GM18519 (cell line): ENCODE results near the gene CHN2.

ENCODE experiments used
- ATAC-seq: cut with Tn5 transposase; IDR thresholded peaks from one replicate; pipeline ENCODE4 v1.9.1; 2021; ENCODE audit warnings: mild to moderate bottlenecking, moderate library complexity; ENCODE audit not compliant: unreplicated experiment, low FRiP score

The CHN2 gene

DNA sequence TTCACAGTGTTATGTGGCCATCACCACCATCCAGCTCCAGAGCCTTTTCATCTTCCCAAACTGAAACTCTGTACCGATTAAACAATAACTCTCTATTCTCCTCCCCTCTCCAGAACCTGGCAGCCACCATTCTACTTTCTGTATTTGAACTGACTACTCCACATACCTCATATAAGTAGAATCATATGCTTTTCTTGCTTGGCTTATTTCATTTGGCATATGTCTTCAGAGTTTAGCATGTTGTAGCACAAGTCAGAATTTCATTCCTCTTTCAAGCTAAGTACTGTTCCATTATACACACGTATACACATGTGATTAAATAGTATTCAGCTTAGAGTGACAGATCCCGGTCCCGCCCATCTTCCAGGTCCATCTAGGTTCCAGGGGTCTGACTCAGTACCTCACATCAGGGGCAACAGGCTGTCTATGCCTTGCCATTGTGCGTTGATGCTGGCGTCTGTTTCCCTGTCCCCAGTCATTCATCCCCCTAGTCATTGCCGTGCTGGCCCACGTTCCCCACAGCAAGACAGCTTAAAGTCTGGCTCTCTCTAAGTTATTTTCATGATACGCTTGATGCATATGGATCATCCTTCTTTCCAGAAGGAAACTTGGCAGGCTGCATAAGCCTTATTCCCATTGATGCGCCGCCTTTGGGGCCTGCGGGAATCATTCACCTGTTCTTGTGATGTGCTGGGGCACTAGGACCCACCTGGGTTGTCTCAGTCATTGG lies 108.3 kb downstream of the CHN2 start:
- ATAC-seq = no peak

DNA sequence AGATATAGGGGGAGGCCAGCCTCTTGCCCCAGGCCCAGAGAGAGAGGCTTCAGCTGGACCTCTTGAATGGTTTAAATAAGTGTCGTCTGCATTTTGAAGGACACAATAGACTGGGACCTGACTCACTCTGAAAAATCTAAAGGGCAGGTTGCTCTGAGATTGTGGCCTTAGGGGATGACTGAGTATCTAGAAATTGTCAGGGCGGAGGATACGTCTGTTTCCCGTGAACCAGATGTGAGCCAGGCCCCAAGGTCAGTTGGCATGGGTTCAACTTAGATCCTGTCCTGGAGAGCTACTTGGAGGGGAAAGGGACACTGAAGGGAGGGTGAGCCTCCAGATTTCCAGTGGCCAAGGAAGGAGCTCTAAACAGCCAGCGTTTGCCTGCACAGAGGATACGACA lies 110.2 kb downstream of the CHN2 start:
- ATAC-seq = no peak

DNA sequence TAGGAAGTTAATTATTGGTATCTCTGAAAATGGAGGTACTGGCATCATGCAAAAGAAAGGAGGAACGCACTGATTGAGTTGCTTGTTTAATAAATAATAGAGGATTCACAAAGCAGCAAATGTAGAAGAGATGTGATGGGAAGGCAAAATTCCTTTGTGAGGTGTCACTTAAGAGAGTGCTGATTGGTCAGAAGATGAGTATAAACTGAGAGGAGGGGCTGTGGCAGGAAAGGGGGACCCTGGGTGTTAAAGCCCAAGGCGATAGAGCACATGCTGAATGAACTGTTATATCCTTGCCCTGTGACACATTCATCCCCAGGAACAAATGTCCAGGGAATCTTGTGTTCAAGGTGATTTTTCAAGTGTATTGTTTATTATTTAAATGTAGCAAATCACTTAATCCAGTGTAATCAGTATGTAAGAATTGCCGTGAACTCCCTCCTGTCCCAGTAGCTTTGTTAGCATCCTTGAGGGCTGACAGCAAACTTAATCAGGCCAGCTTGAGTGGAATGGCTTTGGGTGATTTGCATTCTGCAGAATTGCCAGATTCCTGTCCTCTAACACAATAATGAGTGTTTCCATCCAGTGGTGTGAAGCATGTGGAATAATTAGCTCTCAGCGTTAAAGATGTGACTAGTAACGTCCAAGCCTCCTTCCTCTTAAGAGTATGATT lies 111.9 kb downstream of the CHN2 start:
- no peak for ATAC-seq

DNA sequence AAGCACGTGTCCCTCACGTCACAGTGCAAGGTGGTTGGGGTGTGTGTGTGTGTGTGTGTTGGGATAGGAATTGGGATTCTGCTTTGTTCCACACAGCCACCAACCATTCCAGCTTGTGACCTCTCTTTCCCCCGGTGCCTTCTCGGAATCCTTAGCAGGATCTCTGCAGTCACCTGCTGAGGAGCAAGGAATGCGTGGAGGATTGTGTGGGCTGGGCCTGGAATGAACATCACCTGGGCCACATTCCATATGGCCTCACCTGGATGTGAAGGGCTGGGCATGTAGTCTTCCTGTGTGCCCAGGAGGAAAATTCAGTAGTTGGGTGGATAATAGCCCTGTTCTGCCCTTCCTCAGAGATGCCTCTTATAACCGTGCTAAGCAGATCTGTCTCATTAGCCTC lies 113.8 kb downstream of the CHN2 start:
- ATAC-seq = no peak

DNA sequence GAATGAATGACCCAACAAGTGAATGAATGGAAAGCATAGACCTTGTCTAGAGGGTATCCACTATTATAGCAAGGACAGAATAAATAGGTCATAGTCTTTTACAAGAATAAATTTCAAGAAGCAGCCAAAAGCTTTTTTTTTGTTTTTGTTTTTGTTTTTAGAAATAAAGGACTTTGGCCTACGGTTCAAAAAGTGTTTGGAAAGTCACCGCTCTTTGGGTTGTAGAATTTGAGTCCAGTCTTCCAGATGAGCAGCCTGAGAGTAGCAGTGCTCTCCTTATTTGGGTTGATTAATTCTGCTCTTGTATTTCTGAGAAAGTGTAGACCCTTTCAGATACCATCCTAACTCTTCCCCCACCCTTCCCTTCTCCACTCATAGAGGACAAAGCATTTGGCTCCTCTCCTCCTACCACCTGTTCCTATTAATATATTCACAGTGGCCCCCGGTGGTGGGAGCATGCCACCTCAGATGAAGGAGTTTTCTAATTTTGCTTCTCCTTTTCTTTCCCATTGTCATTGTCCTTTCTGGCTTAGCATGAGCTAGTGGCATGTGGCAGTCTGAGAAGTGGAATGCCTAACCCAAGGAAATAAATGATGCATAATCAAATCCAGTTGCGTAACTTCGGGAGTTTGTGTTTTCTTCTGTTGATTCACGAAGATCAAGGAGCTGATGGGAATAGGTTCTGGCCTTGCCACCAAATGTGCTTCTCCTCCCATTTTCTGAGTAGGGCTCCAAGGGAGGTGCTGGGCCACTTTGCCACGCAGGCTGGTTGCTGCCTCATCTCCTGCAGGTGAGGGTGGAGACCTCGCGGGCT lies 114.7 kb downstream of the CHN2 start:
- ATAC-seq = no peak

DNA sequence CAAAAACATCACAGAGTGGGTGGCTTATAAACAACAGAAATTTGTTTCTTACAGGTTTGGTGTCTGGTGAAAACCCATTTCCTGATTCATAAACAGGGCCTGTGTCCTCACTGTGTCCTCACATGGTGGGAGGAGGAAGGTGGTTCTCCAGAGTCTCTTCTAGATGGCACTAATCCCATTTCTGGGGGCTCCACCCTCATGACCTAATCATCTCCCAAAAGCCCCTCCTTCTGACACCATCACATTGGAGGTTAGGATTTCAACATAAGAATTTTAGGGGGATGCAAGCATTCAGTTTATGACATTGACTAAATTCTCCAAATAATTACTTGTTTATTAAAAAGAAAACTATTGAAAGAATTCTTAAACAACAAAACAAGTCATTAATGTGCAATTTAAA lies 116.0 kb downstream of the CHN2 start:
- ATAC-seq = no peak

DNA sequence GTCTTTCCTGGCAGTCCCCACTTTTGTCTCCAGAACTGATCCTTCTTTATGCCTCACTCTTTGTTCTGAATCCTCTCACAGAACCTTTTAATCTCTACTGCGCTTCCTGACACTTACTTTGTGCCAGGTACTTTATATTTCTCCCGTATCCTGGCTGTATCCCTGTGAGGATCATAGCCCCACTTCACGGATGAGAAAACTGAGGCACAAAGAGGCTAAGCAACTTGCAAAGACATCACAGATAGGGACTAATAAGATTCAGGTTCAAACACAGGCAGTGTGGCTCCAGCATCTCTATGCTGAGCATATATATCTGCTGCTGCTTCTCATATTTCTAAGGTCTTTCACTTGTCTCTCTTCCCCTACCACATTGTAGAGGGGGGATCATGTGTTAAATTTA lies 116.7 kb downstream of the CHN2 start:
- ATAC-seq = no peak

DNA sequence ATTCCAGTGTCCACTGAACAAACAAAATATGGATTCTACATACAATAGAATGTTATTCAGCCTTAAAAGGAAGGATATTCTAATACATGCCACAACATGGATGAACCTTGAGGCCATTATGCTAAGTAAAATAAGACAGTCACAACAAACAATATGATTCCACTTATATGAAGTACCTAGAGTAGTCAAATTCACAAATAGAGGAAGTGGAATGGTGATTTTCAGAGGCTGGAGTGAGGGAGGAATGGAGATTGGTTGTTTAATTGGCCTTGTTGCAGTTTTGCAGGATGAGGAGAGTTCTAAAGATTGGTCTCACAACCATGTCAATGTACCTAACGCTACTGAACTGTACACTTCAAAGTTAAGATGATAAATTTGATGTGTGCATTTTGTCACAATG lies 119.6 kb downstream of the CHN2 start:
- no peak for ATAC-seq

DNA sequence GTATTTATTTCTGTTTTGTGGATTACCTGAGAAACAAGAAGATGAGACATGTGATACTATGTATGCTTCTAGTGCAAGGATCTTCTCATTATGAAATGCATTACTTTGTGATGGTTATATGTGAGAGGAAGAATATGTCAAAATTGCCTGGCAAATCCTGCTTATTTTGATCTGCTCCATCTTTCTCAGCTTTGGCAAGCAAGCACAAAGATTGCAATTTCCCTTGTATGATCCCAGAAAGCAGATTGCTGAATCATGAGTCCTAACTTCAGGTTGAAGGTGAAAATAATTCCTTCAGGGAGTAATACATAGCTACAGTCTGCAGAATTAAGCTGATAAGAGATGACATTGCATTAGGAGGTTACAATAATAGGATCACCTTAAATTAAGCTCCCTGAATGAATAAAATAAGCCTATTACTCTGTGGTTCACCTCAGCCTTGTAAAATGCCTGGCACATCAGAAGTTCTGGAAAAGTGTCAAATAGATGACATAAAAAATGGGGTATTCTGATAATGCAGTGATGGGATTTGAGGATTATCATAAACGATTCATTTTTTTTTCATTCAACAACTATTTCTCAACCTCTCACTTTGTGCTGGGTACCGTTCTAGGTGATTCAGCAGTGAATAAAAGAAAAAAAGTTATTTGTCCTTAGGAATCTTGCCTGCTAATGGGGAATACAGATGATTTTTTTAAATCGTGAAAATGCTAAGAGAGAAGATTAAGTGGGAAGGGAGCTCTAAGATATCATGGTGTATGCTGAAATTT lies 120.7 kb downstream of the CHN2 start:
- no peak for ATAC-seq

DNA sequence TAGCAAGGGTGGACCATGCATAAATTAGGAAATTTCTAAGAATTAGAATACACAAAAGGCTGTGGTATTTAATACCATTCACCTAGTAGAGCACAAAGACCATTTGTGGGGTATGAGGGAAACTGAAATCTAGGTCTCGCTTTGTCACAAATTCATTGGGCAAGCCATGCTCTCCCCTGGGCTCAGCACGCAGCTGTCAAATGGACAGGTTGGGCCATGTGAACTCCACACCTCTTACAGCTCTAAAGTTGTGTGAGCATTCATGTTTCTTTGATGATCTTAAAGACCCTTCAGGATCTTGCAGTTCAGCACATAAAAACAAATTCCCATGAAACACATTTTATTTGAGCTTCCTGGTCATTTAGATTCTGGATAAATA lies 121.3 kb downstream of the CHN2 start:
- no peak for ATAC-seq

DNA sequence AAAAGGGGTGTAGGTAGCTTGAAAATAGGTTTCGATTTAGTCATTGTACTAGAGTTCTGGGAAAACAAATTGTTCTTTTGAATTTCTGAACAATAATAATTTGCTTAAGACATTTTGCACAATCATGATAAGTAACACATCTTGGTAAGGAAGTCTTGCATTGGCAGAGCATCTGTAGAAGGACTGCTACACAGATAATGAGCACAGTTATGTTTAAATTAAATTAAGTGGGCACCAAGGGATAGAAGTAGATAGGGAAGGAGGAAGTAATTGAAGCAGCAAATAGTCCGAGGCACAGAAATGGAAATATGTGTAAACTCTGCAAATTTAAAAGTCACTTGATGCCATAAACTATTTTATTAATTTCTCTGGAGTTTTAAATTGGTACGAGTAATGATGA lies 122.4 kb downstream of the CHN2 start:
- no peak for ATAC-seq

DNA sequence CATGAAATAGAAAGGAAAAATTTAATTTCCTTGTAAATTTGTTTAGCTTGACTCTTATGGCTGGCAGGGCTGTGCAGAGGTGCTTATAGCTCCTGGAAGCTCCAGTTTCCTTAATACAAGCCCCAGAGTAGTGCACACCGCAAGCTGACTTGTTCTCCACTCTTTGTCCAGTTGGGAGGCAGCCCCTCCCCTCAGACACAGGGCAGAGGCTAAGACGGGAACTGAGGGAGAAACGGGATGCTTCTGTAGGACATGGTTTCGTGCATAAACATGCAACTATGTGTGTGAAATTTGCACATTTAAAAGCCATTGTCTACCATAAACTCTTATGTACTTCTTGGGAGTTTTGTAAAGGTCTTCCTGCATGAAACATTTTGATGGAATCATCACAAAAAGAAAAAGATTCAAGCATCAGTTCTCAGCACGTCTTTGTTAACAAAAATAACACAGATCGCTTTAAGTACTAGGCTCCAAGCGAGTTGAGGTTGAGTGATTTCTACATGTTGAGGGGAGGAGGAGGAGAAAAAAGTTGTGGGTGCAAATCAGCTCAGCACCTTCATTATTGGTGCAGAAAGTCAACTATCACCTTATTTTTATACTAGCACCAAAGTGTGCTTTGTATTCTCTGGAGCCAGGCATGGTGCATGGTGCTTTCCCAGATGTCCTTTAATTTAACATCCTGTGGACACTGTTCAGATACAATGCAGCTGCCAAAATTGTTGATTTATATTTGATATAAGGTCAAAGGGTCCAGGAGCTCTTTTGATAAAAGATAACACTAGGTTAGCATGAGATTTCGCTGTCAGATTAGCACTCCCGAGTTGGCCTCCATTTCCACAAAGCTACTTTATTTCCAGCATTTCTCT lies 124.5 kb downstream of the CHN2 start:
- no peak for ATAC-seq

DNA sequence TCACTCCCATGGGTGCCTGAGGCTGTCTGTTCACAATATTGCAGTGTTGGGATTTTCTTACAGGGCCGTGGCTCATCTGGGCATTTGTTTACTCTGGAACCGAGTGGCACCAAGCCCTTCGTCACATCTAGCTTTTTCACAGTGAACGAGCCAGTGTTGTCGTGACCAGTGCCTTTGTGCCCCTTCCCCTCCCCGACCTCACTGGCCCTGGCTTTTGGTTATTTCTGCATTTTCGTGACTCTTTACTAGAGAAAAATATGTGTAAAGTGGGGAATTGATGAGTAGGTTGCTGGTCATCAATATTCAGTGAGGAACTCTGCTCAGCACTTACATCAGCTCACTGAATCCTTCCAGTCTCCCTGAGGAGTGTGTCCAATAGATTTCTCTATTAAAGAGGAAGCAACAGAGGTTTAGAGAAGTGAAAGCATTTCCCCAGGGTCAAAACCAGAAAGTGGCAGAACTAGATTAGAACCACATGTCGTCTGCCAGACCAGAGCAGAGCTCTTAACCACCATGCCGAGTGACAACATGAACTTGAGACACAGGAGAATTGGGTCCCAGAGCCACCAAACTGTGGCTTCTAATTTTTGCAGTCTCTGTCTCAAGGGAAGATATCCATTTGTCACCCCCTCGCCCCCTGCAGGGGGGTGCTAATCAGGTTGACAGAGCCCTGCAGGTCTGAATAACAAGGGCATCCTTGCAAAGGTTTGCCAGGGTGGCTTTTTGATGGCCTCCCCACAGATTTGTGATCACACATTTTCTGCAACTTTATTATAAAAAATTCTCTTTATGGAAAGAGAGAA lies 125.3 kb downstream of the CHN2 start:
- no peak for ATAC-seq

DNA sequence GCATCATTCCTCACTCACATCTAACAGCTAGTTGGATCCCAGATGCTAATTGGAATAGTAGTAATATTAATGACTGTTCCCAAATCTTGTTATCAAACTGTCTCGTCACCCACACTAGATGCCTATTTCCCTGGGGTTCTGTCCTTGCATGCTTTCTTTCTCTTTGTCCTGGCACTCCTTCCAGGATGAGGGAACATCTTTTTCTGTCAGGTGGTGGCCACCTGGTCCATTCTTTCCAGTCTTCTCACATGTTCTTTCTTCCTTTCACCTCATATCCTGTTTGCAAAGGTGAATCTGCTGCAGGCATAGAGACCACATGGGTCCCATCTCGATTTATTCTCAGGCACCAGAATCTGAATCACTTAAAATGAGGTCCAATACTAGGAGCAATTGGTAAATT lies 126.0 kb downstream of the CHN2 start:
- no peak for ATAC-seq

DNA sequence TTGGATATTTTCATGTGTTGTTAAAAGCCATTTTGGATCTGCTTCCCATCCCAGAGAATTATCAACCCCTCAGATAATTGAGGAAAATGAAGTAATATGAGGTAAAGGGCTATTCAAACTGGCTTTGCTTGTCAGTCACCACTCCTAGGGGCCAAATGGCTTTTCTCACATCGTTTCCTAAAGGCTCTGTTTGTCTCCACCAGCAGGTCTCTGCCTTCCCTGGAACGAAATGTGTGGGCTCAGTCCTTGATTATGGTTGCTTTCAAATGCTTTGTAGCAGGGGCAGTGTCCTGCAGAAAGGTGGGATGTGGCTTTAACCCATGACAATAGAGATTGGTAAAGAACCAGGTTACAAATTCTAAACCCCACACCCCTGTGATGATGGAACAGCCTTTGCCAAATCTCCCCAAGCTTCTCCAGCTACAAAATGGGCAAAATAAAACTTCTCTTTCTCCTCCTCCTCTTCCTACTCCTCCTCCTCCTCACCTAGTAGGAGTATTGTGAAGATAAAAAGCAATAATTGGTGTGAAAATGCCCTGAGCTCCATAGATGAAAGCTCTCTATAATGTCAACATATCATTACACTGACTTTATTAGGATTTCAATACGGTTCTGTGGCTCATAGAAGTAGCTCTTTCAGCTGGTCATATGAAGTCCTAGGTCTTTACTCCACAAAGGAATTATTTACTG lies 127.6 kb downstream of the CHN2 start:
- no peak for ATAC-seq

DNA sequence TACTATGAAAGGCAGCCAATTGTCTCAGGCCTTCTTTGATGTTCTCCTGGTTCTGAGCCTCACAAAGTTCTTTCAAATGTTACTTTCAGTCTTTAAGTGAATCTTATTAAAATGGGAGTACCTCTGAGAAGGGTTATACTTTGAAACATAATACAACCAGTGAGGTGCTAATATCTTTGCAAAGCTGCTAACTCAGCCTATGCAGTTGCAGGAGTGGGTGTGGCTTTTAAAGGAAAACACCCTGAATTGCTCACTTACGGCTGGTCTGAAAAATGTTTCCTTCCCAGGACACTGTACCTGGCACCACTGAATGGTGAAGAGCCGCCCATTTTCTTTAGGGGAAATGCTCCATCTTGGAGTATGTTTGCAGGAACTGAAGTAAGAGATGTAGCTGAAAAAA lies 130.9 kb downstream of the CHN2 start:
- ATAC-seq = no peak

DNA sequence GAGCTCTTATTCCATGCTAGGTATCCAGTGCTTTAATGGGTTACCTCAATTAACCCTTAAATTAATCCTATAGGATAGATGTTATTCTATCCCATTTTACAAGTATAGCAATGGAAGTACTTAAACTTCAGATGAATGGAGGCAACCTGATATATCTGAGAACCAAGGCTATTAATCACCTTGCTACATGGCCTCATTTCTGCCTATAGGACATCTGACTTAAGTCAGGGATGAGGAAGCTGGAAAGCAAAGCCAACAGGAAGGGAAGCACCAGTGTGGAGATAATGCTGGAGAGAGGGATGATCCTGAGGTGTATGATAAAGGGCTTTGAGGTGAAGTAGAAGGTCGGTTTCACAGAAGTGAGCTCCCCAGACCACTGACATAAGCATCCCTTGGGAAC lies 132.3 kb downstream of the CHN2 start:
- no peak for ATAC-seq

DNA sequence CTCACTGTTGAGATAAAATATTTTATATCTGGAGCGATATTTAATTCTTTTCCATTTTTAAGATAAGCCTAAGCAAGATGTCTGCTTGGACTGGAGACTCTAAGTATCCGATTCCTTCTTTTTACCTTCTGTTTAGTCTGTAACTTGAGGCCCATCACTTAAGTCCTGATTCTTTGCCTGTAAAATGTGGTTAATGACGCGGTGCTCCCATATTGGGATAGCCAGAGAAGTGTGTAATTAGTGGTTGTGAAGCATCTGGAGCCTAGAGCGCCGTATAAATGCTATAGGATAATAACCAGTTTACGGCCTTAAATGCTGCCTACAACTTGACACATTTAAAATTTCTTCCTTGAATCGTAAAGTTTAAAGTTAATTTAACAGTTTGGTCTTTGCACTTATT lies 132.9 kb downstream of the CHN2 start:
- ATAC-seq = no peak

DNA sequence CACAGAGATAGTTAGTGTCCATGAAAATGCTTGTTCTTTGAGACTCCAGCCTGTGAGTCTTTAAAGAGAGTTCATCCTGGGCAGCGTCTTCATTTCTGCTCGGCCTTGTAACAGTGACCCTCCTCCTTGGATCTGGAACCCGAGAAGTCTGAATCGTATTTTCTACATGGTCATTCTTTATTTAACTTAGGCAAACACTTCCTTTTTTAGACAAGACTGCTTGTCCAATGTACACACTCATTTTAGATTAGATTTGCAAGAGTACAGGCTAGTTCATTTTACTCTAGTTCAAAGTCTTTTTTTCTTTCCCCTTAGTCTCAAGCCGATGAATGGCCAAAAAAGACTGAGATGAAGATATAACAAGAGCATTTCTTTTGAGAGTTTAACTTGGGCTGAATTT lies 133.5 kb downstream of the CHN2 start:
- ATAC-seq = no peak
